Measurements from ENCODE around the gene ABCA4.
A peak's percentile ranks its signal among the peaks of the same experiment; 100 is the strongest.

Gene ABCA4

DNA sequence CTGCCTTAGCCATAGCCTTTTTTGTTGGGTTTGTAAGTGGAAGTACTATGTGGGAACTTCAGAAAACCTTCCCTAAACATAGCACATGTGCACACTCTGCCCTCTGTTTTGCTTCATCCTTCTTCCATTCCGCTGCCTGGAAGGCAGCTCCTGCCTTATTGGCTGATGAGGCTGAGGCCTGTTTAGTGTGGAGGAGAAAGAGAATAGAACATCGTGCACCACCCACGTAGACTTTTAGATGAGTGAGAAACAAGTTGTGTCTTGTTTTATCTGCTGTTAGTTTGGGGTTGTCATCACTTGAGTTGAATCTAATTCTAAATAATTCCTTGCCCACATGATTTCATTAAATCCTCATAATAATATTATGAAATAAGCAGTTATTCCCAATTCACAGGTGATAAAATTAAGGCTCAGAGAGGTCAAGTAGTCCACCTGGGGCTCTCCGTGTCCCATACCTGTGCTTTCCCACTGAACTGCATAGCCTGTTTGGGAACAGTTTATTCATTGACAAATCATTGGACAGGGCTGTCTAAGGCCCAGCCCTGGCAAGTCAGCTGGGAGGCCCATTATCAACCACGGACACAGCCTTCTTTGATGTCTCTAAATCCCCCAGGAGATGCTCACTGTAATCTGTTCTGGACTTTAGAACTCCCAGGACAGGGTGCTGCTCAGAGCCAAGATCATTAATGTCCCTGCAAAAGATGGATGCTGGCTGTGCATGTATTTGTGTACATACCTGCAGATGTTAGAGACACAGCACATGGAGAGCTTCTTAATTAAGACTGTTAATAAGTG lies 93.0 kb downstream of the ABCA4 start:
- peak; percentile 27 for DNase-seq (ENCODE audit: low spot score)

DNA sequence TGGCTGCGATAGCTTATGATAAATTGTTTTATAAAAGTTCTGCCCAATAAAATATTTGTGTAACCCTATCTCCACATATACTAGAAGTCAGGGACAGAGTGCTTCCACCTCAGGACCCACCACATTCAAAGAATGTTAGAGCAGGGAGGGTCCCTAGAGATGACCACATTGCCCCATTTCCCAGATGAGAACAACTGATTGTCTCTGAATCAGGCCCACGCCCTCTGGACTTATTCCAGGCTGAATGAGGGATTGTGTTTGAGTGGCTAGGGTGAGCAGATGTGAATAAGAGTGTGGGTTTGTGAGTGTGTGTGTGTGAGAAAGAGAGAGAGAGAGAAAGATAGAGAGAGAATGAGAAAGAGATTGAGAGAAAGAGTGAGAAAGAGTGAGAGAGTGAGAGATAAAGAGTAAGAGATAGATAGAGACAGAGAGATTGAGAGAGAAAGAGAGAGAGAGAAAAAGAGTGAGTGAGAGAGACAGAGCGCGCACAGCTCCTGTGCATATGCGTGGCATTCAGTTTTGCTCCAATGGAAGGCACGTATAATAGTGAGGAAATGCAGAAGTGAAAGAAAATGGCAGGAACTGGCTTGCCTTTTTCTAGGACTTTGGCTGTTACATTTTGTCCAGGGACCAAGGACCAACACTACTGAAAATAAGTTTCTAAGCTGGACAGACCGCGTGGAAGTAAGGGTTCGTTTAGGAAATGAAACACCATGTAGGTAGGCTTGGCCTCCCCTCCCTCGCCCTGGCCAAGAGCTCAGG lies 94.1 kb downstream of the ABCA4 start:
- peak; percentile 22 for DNase-seq (ENCODE audit: low spot score)

DNA sequence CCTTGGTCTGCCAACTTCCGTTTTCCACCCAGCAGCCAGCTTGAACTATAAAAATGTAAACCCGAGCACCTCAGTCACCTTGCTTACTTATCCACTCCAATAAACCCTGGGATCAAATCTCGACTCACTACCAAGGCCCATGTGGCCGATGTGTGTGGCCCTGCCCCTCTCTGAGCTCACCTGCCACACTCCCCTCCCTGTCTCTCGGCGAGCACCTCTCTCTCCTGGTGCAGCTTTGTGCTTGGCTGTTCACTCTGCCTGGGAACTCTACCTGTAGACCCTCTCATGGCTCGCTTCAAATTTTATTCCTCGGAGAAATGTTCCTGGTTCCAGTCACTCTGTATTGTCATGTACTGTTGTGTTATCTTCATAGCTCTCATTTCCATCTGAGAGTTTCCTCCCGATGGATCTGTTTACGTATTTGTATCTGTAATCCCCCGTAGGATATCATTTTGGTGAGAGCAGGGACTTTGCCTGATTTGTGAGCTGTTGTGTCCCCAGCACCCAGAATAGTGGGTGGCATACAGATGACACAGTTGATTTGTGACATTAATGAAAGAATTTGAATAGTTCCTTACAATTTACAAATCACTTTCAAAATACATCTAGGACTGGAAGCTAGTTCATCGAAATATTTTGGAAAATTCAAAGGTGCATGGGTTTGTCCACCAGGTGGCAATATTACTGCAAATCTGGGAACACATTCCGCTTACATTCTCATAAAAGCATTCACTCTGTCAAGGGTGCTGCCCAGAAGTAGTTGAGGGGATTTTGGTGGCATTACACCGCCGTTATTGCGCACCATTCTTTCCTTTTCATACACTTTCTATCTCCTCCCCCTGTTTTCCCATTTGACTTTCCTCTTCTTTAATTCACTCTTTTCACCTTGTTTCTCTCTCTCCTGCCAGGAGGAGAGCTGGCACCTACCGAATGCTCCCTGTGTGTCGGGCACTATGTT lies 95.3 kb downstream of the ABCA4 start:
- DNase-seq (ENCODE audit: low spot score) = peak; percentile 58

DNA sequence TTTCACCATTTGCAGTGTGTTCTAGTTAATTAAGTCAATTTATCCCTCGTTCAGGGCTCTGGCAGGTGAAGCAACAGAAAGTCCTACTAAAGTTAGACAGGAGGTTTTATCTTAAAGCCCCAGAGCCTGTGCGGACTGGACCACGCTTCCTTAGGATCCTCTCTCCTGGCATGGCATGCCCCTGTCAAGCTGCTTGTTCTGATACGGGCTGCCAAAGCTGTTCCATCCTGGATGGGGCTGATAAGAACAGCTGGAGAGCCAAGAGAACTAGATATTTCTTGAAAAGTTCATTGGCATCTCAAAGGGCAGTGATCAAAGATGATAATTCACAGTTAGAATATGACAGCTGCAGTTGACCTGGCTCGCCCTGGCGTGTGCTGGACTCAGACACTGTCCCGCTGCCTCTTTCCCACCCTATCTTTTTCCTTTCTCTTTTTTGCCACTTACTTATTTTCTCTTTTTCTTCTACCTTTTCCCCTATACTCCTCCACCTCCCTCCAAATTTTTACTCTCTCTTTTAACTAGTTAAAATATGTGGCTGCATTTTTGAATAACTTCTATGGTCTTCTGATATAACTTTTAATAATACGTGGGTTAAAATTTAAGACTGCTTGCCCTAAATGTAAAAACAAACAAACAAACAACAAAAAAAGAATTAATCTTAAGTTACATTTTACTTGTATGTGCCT lies 96.7 kb downstream of the ABCA4 start:
- DNase-seq (ENCODE audit: low spot score) = no peak

DNA sequence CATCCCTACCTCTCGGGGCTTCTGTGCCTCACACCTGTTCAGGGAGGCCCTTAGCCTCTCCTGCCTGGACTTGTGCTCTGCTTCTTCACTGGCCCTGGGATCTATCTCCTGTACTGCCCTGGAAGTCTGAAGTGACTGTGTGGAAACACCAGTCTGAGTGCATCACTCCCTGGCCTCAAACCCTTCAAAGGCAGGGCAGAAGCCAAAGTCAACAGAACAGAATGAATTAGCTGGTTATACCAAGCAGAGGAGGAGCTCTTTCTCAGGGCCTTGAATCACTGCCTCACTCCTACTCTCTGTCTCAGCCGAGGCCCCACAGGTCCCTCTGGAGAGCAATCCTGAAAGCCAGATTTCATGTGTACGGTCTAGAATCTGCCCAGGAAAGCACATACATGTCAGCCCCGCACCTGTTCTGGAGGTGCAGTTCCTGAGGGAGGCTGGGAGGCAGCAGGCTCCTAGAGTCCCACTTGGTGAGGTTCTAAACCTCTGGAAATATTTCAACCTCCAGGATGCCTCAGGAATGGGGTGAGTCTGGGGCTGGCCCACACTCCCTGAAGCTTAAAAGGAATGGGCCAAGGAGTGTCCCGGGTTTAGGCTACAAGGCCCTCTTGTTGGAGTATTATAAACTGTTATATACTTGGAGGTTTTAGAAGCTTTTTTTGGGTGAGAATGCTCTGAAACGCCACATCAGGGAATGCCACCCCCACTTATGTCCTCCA lies 98.3 kb downstream of the ABCA4 start:
- DNase-seq (ENCODE audit: low spot score) = no peak

DNA sequence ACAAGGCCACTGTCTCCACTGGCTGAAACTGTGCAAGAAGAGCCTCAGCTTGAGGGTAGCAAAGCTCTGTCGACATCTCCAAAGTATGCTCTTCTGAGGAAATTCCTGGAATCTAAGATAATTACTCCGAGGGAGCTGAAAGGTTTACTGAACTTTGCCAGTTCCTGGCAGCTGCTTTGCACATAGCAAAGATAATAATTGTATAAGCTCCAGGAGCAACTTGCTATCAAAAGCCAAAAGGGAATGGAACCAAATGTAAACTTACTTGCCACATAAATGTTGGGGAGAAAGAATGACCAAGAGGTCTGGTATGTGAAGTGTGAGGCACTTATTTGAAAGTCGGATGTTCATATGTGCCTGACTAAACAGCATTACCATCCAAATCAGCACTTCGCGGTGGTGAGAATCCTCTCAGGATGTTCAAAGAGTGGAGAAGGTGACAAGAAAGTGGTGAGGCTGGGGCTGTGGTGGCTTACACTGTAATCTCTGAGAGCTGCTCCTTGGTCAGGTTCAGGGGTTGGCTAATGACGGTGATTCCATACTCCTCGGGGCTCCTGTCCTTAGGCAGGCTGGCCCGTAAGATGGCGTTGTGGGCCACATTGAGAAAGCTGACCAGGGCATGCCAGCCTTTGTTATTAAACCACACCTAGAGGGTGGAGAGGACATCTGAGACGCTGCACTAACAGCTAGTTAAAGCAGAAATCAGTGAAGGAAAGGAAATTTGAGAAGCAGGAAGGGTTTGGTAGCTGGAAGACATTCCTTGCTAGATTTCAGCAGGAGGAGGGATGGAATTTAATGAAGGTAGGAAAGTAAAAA lies 100.0 kb downstream of the ABCA4 start:
- no peak for DNase-seq (ENCODE audit: low spot score)

DNA sequence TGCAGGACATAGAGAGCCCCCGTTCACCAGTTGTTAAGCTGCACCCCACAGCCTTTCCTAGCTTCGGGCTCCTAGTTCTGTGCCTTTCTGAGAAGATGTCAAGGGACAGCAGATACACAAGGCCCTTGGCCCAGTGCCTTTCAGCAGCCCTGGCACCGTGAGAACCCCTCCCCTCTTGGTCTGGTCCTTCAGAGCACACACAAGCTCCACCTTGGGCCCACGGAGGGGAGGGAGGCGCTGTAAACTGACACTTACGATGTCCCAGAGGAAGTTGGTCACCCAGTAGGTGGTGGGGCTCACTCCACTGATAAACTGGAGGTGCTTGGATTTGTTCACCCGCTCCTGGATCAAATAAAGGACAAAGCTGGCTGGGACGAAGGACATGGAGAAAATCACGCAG lies 101.6 kb downstream of the ABCA4 start:
- DNase-seq (ENCODE audit: low spot score) = no peak

DNA sequence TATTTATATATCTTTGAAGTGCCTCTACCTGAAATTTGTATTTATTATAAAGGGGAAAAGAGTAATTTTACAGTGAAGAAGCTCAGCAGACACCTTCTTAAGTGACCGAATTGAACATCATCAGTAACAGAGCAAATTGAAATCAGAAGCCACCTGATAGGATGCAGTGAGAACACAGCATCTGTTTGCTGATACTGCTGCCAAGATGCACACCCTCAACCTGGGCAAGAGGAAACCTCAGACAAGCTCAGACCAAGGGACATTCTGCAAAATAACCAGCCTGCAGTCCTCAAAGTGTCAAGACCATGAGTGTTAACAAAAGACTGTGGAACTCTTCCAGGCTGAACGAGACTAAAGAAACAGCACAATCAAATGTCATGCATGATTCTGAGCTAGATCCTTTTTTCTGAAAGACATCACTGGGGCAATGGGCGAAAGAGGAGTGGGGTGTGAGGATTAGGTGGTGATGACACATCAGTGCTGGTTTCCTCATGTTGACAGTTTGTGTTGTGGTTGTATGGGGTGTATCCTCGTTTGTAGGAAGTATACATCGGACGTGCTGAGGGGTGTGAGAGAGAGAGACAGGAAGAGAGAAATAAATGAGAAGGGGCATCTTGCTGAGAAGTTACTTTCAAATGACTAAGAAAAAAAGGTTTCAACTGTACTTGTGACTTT lies 103.7 kb downstream of the ABCA4 start:
- DNase-seq (ENCODE audit: low spot score) = no peak

DNA sequence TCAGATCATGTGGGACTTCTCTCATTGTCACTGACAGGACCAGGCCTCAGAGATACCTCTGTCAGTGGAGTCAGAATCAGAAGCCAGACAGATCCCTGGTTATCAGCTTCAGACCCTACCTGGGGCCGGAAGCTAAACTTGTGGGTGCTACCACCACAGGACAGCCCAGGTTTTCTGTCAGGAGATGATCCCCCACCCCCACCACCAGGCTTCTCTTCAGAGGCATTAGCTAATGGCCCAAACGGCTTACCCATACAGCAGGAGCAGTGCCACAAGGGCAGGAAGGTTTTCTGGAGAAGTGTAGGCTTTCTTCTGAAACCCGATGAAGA lies 105.5 kb downstream of the ABCA4 start:
- no peak for DNase-seq (ENCODE audit: low spot score)

DNA sequence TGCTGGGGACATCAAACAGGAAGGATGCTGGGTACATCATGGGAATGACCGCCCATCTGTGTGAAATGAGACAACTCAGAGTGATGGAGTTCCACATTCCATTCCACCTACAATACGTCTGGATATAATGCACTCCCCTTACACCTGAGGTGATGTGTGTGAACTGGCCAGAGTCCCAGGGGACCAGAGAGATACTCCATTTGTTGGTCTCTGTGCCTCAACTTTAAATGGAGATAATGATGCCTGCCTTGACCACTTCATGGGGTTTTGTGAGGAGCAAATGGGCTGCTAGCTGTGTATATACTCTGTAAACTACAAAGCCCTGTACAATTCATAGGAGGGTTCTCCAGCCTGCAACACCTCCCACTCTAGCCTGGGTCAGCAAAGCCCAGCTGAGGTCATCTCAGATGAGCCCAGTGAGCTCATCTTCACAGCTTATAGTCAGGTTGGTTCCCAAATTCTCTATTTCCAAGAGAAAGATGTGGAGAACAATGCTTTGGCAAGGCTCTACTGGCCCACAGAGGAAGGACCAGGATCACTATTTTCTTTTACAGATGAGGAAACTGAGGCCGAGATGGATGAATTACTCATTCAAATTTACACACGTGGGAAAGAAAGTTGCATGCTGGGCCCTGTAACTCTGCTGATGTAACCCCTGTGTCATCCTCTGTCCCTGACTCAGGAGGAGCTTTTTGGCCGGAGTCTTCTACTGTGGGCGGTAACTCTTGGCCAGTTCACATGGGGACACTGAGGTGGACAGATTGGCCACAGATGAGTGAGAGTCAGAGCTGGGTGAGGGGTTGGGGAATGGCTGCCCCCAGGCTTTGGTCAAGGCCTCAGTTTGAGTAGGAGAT lies 106.1 kb downstream of the ABCA4 start:
- no peak for DNase-seq (ENCODE audit: low spot score)

DNA sequence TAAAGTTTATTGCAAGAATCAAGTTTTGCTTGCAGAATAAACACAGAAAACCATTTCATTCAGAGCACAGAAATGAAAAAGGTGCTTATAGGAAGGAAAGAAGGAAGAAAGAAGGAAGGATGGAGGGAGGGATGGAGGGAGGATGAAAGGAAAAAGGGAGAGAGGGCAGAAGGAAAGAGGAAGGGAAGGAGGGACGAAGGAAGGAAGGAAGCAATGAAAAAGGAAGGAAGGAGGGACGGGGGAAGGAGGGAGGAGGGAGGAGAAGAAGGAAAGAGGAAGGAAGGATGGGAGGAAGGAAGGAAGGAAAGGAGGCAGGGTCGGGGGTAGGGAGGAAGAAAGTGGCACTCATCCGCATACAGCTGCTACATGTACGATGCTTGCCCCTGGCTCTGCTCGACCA lies 106.9 kb downstream of the ABCA4 start:
- no peak for DNase-seq (ENCODE audit: low spot score)

DNA sequence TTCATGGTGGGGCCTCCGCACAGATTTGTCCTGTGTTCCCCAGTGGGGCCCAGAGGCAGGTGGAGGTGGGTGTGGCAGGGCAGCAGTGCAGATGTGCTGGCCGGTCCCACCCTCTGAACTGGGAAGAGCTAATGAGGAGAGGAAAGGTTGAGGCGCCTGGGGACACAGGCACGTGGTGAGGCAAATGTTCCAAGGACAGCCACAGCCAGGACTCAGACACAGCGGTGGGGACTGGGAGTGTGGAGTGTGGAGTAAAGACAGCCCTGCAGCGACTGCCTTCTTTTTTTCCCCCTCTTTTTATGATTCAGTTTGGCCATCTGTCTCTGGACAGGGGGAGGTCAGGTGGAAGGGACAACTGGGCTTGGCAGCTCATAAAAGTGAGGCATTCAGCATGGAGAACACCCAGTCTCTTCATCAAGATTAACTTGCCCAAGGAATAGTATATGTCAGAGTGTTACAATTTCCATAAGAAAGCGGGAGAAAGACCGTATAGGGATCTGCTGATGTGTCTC lies 107.5 kb downstream of the ABCA4 start:
- DNase-seq (ENCODE audit: low spot score) = no peak

DNA sequence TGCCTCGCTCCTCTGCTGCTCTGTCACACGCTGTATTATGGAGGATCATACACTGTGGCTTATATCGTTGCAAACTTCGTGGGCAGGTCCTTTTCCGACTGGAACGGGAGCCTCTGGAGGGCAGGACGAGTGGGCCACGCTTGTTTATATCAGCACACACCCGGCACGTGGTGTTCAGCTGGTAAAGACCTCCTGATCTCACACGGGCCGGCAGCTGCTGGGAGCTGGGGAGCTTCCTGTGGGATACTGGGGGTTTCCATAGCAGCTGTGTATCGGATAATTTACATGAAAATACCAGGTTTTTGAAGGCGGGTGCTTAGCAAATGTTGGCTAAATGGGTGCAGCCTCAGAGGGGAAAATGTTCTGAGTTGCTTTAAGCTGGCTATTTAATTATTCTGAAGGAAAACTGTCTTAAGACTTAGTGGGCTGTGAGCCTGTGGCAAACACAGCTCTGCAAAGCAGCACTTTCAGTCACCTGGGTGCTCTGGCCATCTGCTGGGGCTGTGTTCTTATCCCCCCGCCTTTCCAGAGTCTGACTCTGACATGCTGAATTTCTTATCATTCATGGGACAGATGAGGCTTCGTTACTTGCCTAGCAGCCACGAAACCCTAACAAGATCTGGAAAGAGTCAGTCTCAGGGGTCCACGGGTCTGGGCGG lies 108.1 kb downstream of the ABCA4 start:
- DNase-seq (ENCODE audit: low spot score) = no peak

DNA sequence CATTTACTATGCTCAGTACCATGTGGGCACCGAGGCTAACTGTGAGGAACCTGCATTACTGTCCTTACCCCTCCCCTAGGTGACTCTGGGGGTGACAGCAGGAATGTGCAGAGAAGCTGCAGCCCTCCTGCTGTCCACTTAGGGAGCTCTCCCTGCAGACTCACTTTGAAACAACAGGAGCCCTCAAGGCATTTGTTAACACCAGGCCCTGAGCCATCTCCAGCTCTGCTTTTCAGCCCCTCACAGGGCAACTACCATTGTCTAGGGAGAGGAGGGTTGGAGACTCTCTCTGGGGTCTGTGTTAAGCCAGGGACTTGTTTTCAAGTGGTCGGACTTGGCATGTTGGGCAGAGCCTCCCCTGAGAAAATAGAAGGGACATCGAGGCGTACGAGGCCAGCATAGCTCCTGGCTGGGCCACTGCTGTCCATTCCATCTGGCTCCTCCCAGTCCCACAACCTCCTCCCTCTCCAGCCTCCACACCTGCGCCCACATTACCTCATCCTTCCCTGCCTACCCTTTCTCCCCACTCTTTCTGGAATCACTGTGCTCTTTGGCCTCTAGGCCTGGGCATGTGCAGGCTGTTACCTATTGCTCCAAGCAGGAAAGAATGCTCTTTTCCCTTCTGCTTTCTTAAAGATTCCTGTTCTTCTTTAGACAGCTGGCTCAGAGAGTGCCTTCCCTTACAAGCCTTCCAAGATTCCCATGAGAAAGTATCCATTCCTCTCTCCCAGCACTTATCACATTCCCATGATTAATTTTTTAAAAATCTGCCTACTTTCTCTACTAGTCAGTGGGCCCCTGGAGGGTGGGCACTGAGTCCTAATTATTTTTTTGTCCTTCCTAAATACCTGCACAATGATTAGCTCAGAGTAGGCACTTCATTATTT lies 109.0 kb downstream of the ABCA4 start:
- no peak for DNase-seq (ENCODE audit: low spot score)

DNA sequence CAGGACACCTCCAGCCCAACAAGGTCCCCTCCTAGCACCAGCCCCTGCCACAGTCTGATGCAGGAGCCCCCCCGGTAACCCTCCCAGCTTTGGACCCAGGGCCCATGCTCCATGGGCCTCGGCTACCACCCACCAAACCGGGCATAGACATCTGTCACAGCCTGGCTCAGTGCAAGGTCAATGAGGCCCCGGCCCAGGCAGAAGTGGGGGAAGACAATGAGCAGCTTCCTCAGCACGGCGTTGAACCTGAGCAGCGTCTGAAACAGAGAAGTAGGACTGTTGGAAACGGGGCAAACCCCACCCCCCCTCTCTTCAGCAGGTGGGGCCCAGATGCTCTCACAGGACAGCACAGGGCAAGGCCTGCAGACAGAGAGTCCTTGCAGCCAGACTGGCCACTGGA lies 109.8 kb downstream of the ABCA4 start:
- DNase-seq (ENCODE audit: low spot score) = no peak

DNA sequence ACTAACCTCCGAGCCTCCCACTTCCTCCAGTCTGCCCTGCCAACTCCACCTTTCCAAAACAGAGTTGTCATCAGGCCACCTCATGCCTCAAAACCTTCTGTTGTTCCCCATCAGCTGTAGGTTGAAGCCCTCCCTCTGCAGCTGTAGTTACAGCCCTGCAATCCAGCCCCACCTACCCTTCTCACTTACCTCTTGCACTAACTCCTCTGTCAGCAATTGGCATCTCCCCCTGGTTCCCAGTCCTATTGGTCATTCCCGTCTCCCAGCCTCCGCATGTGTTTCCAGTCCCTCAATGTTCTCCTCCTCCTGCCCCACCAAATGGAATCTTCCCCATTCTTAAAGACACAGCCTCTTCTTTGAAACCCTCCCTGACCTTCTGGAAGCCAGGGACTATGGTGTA lies 111.6 kb downstream of the ABCA4 start:
- DNase-seq (ENCODE audit: low spot score) = no peak

DNA sequence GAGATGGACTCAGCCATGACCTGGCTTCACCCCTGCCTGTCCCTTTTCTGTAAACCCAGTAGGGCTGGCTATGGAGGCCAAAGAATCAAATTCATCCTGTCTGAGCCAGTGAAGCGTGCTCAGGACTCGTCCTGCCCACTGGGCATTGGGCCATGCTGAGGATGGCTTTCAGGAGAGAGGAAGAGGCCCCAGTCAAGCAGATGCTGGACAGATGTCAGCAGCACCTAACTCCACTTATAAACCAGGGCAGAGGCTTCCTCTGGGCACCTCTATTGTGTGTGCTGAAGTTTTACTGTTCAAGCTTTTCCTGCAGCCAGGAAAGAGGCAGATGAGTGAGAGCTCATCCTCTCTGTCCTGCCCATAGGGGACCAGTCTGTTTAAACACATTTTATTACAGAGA lies 114.3 kb downstream of the ABCA4 start:
- no peak for DNase-seq (ENCODE audit: low spot score)
